ENCODE measurements around the gene OR52I1.

The OR52I1 gene

DNA sequence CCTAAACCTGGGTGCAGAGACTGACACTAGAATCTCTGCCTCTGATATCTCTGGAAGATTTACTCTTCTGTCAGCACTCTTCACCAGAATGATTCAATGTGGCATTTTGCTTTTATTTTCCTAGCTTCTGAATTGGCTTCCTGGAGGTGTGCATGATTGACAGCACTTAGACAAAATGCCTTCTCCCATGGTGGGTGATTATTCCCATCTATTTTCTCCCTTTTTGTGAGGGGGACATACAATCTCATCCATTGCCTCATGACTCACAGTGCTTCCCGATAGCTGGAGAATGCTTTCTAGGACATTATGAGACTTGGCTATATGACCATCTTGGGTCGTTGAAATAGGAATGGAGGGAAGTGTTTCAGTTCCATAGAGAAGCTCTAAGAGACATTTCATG, 18.1 kb downstream of the OR52I1 start:
- DNase-seq (ENCODE audit: low read depth), result no peak

DNA sequence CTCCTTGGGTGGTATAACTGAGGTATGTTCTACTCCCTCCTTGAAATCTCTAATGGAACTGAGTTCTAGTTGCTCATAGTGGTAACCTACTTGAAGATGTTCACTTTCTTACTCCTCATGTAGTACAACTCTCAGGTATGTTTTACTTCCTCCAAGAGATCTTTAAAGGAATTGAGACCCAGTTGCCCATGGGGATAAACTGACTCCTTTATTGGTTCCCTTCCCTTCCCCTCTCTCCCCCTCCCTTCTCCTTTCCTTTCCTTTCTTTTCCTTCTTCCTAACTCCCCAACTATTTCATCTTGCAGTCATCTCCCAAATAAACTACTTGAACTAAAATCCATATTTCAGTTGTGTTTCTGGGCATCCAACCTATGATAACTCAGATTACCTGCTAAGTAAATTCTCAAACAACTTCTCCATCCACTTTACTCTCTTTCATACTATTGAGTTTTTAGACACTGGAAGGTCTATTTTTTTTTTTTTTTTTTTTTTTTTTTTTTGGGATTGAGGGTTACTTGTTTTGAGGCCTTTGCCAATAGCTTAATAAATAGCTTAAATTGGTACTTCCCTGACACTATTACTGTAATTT, 22.1 kb downstream of the OR52I1 start:
- no peak for DNase-seq (ENCODE audit: low read depth)

DNA sequence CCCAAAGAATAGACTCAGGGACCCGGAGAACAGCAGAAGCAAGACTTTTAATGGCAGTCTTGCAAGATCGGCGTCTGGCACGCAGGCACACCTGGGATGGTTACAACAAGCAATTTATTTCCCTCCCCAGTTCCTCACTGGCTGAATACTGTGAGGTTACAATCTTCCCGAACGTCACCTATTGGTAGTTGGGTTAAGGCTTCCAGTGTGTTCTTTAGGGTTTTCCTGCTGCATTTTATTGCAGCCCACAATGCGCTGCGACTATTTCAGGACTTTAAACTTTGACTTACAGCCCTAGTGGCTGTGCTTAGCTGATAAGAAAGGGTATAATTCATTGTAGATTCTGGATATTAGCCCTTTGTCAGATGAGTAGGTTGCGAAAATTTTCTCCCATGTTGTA, 25.7 kb downstream of the OR52I1 start:
- no peak for DNase-seq (ENCODE audit: low read depth)

DNA sequence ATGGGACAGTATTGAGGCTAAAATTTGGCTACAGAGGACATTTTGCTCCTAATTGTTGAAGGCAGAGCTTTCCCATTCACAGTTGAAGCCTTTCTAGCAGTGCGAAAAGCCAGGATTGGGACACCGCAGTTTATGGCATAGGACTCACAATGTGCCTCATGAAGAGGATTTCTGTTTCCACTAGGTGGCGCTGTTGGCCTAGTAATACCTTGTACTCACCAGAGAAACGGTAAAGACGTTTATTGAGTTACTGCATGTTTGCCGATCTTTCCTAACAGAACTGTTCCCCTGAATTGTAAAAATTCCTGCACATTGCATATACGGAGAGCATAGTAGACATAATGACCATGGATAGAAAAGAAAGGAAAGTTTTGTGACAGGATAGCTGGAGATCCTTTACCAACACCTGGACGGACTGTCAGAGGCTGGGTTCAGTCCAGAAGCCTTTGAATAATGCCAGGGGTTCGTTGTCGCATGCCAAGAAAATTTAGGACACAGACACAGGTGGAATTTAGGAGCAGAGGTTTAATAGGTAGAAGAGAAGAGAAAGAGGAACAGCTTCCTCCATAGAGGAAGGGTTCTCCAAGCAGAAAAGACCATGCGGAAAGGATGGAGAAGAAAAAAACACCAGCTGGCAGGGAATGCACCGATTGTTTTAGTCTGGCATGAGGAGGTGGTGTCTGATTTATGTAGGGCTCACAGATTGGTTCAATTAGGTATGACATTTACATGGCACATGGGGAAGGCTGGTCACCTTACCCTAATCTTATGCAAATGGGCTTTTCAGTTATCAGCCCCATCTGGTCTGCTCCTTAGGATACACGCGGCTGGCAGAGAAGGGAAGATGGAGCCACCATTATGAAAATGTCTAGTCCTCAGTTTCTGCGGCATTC, 32.6 kb downstream of the OR52I1 start:
- DNase-seq (ENCODE audit: low read depth), result no peak

DNA sequence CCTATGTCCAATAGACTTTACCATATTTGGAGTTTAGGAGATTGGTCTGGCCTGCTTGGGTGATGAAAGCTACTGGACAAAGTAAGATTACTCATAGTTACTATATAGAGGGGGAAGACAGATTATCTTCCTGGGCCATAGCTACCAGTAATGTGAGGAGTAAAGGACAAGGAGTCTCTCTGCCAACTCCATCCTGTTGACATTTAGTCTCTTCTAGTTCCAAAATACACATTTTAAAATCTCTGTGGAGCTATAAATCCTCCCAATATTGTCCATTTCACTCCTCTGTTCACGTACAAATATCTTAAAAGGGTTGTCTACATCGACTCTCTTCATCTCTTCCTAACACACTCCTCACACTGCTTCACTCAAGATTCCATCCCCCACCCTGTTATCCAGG, 42.3 kb downstream of the OR52I1 start:
- no peak for DNase-seq (ENCODE audit: low read depth)

DNA sequence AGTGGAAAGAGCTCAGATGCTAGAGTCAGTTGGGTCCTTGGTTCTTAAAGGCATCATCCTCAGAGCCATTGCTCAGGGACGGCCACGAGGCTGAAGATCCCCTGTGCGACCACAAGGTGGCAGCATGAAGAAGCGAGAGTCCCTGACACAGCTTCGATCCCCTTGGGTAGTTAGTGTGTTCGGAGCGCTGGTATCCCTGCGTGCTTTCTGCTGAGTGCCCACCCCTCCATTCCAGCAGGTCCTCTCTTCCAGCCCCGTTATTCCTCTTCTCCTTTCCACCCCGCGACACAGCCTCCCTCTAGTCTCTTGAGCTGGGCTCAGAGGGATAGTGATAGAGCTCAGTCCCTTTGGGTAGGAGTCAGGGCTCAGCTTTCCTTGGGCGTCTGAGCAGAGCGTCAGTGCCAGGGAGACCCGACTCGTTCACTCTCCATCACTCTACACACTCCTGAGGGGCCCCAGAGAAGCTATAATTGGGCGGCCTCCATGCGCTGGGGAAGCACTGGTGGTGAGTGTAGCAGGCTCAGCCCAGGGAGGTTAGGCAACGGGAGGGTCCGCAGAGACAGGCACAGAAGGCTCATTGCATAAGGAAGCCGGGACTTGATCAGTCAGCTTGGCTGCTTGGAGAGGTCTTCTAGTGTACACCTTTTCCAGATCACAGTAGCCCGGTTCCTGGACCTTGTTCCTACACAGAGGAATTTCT, 43.3 kb downstream of the OR52I1 start, which contains the start of gene OR51D1:
TSS of gene OR51D1 (plus strand) at position 516 of the 700 bp plus-strand sequence. CDS start 2,314 bp downstream, outside the sequence.
- DNase-seq (ENCODE audit: low read depth), result peak; percentile 58

DNA sequence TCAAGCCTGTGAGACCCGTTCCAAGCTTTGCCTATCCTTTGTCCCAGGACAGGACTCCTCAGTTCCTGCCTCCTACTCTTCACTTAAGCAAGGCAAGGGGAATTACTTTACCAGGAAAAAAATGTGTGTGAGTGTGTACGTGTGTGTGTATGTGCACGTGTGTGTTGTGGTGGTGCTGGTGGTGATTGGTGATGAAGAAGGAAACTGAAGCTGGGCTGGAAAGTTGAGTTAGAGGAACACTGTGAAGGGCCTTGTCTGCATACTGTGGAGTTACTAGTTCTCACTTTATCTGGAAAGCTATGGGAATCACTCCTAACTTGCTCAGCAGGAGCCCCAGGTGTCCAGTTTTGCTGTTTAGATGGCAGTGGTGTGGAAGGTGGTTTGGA, 43.8 kb downstream of the OR52I1 start:
- no peak for DNase-seq (ENCODE audit: low read depth)

DNA sequence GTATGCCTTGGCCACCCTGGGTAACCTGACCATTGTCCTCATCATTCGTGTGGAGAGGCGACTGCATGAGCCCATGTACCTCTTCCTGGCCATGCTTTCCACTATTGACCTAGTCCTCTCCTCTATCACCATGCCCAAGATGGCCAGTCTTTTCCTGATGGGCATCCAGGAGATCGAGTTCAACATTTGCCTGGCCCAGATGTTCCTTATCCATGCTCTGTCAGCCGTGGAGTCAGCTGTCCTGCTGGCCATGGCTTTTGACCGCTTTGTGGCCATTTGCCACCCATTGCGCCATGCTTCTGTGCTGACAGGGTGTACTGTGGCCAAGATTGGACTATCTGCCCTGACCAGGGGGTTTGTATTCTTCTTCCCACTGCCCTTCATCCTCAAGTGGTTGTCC, 46.1 kb downstream of the OR52I1 start:
- DNase-seq (ENCODE audit: low read depth), result no peak

DNA sequence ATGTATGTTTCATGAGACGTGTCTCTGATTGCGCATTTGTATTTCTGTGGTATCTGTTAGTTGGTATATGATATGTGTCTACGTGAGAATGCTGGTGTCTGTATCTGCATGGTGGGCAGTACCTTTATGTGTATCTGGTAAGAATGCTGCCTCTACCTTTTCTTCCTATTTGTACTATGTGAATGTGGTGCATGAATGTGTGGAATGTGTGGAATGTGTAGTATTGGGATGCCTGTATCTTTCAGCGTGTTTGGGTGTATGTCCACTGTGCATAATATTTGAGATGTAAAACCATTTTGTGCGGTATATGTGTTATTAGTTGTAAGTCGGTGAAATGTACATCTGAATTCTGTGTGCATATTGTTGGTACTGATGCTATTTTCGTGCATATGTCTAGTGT, 47.7 kb downstream of the OR52I1 start:
- DNase-seq (ENCODE audit: low read depth), result no peak

DNA sequence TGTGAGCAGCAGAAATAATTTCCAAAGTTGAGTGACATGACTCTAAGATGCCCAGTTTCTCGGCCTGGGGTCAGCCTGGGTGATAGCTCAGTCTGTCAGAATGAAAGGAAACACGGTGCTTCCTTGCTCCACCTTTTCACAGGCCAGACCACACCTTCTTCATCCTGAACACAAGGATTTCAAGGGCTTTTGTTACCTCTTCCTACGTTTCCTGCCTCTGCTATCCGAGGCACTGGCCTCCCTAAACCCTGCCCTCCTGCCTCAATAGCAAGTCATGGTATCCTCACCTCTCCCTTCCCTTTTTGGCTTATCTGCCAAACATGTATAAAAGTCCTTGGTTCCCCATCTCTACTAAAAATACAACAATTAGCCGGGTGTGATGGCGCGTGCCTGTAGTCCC, 48.2 kb downstream of the OR52I1 start:
- no peak for DNase-seq (ENCODE audit: low read depth)

DNA sequence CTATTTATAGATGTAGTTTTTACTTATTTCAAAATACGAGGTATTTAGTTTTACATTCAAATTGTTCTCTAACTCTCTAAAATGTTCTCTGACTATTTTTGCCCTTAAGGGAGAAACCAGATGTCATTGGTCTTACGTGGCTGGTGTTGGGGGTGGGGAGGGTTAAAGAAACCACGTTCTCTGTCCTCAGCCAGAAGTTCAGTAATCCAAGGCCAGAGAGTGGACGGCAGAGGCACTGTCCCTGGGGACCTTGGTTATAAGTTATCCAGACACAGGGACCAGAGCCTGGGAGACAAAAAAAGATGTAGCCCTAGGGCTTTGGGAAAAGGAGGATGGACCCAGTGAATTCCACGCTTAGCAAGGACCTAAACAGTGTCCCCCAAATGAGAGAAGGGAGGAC, 49.2 kb downstream of the OR52I1 start:
- DNase-seq (ENCODE audit: low read depth), result no peak

DNA sequence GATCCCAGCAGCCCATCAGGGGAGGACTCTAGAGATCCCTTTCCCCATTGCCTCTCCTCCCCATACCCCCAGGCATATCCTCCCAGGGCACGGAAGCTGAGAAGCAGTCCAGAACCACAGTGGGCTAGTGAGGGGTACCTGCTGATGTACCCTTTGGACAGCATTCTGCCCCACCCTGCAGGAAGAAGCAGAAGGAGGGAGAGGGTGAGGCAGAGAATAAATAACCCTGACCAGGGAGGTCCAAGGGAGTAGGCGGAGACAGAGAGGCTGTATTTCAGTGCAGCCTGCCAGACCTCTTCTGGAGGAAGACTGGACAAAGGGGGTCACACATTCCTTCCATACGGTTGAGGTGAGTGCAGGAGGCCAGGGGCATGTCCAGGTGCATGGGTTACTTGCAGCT, 49.8 kb downstream of the OR52I1 start, which contains the start of gene OR51E1:
TSS of gene OR51E1 (plus strand) at position 301 of the 400 bp plus-strand sequence. CDS start 8,545 bp downstream, outside the sequence.
- DNase-seq (ENCODE audit: low read depth), result no peak

DNA sequence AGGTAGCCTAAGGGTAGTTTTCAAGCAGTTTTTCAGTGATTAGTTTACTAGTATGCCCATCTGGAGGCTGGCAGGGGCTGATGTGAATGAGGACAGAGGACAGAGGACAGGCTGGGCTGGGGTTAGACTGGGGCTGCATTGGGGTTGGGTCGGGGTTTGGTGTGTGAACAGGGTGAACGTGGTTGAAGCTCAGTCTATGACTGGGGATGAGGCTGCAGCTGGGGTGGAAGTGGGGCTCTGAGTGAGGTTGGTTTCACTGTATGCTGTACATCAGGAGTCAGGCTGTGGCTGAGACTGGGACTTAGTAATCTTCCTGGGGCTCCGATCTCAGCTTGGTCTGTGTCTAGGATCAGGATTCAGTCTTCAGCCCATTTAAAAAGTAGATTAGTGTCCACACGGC, 50.4 kb downstream of the OR52I1 start:
- no peak for DNase-seq (ENCODE audit: low read depth)

Measured in activated T-cell treated with anti-CD3 and anti-CD28 coated beads for 1 hour (primary cell).